ENCODE data around the gene GLOD5.

Gene GLOD5

GRCh38 chrX:48761674-48762471, at the start of gene GLOD5:
TSS of gene GLOD5 (plus strand) at chrX:48761747. CDS start at chrX:48761791, 44 bp downstream.
- no peak within 1 kb of the TSS for H3K27ac ChIP-seq (ENCODE audit: low read depth, low read length, poor library complexity, severe bottlenecking)
- no peaks in the 10 kb centered on the region for H3K4me1 ChIP-seq (ENCODE audit: insufficient read depth, low read length, severe bottlenecking)
- no peaks in the 10 kb centered on the region for H3K79me2 ChIP-seq (ENCODE audit: insufficient read depth, low read length)
- no peaks in the 10 kb centered on the region for H3K9me3 ChIP-seq (ENCODE audit: low read length)
- no peaks in the 10 kb centered on the region for H3K27me3 ChIP-seq (ENCODE audit: insufficient read depth, low read length)
- H3F3A ChIP-seq (ENCODE audit: insufficient read depth, low read length): no peaks in the 10 kb centered on the region
- H4K20me1 ChIP-seq (ENCODE audit: insufficient read depth, low read length): no peaks in the 10 kb centered on the region
- H3K9me2 ChIP-seq (ENCODE audit: low read depth, low read length): no peaks in the 10 kb centered on the region
- no peak within 1 kb of the TSS for H3K9ac ChIP-seq (ENCODE audit: low read length)
- TF ChIP-seq EZH2 (IDR thresholded peaks at IDR 0.05; ENCODE audit: borderline replicate concordance, low read length): no peak
- no peak for TF ChIP-seq CTCF (IDR thresholded peaks at IDR 0.05; ENCODE audit: low read length)
- no peaks in the 10 kb centered on the region for H3K36me3 ChIP-seq (ENCODE audit: insufficient read depth, low read length)
- H3K4me3 ChIP-seq (ENCODE audit: low read depth, low read length, poor library complexity, severe bottlenecking): no peak within 1 kb of the TSS
- no peak within 1 kb of the TSS for H3K4me2 ChIP-seq (ENCODE audit: low read length)
- no peak within 1 kb of the TSS for H2AFZ ChIP-seq (ENCODE audit: low read length)

GRCh38 chrX:48711929-48712505, 49.5 kb upstream of the GLOD5 start:
- TF ChIP-seq EZH2 (IDR thresholded peaks at IDR 0.05; ENCODE audit: borderline replicate concordance, low read length) (no peak), CTCF (IDR thresholded peaks at IDR 0.05; ENCODE audit: low read length) (no peak)
- Histone ChIP-seq H3K36me3 (ENCODE audit: insufficient read depth, low read length) (peaks cover 8% of the 10 kb centered on the region; the same call in 1 of the 2 replicates), H3K9me3 (ENCODE audit: low read length) (no peaks in the 10 kb centered on the region), H3K9me2 (ENCODE audit: low read depth, low read length) (no peaks in the 10 kb centered on the region), H3K27me3 (ENCODE audit: insufficient read depth, low read length) (no peaks in the 10 kb centered on the region), H4K20me1 (ENCODE audit: insufficient read depth, low read length) (no peaks in the 10 kb centered on the region), H3K79me2 (ENCODE audit: insufficient read depth, low read length) (no peaks in the 10 kb centered on the region), H3K9ac (ENCODE audit: low read length) (no peak overlapping the region), H3K4me3 (ENCODE audit: low read depth, low read length, poor library complexity, severe bottlenecking) (no peak overlapping the region), H3K27ac (ENCODE audit: low read depth, low read length, poor library complexity, severe bottlenecking) (no peak overlapping the region), H3K4me2 (ENCODE audit: low read length) (no peak overlapping the region), H2AFZ (ENCODE audit: low read length) (no peak overlapping the region), H3K4me1 (ENCODE audit: insufficient read depth, low read length, severe bottlenecking) (no peaks in the 10 kb centered on the region), H3F3A (ENCODE audit: insufficient read depth, low read length) (no peaks in the 10 kb centered on the region)

GRCh38 chrX:48713847-48714246, 47.7 kb upstream of the GLOD5 start:
- H3K9ac ChIP-seq (ENCODE audit: low read length): no peak overlapping the region
- H3K36me3 ChIP-seq (ENCODE audit: insufficient read depth, low read length): no peaks in the 10 kb centered on the region
- no peak overlapping the region for H3K4me2 ChIP-seq (ENCODE audit: low read length)
- H3K9me2 ChIP-seq (ENCODE audit: low read depth, low read length): no peaks in the 10 kb centered on the region
- H4K20me1 ChIP-seq (ENCODE audit: insufficient read depth, low read length): no peaks in the 10 kb centered on the region
- no peaks in the 10 kb centered on the region for H3F3A ChIP-seq (ENCODE audit: insufficient read depth, low read length)
- TF ChIP-seq EZH2 (IDR thresholded peaks at IDR 0.05; ENCODE audit: borderline replicate concordance, low read length) (no peak), CTCF (IDR thresholded peaks at IDR 0.05; ENCODE audit: low read length) (no peak)
- no peak overlapping the region for H3K27ac ChIP-seq (ENCODE audit: low read depth, low read length, poor library complexity, severe bottlenecking)
- H3K4me3 ChIP-seq (ENCODE audit: low read depth, low read length, poor library complexity, severe bottlenecking): no peak overlapping the region
- no peaks in the 10 kb centered on the region for H3K4me1 ChIP-seq (ENCODE audit: insufficient read depth, low read length, severe bottlenecking)
- no peaks in the 10 kb centered on the region for H3K9me3 ChIP-seq (ENCODE audit: low read length)
- no peaks in the 10 kb centered on the region for H3K79me2 ChIP-seq (ENCODE audit: insufficient read depth, low read length)
- H3K27me3 ChIP-seq (ENCODE audit: insufficient read depth, low read length): no peaks in the 10 kb centered on the region
- H2AFZ ChIP-seq (ENCODE audit: low read length): no peak overlapping the region
